Astrocyte of the spinal cord (primary cell): ENCODE results near the gene PXK.

Experiments
- DNase-seq: peaks from one replicate; pipeline ENCODE4 v3.0.0; 2011; ENCODE audit warnings: low read depth, low spot score
- H3K4me3 ChIP-seq: 2 replicates; pipeline ENCODE4 v1.5.1; 2011; ENCODE audit warnings: low read depth, mild to moderate bottlenecking, low read length, moderate library complexity
- CTCF ChIP-seq: IDR thresholded peaks from 2 replicates; pipeline ENCODE4 v1.5.1; 2012; ENCODE audit warnings: low read depth, mild to moderate bottlenecking, low read length, inconsistent platforms
- in situ Hi-C: cut with HindIII; loops from 2 replicates; pipeline ENCODE4 v1.10.0; 2017; ENCODE audit warnings: low sequenced_read_pairs

The PXK gene

DNA sequence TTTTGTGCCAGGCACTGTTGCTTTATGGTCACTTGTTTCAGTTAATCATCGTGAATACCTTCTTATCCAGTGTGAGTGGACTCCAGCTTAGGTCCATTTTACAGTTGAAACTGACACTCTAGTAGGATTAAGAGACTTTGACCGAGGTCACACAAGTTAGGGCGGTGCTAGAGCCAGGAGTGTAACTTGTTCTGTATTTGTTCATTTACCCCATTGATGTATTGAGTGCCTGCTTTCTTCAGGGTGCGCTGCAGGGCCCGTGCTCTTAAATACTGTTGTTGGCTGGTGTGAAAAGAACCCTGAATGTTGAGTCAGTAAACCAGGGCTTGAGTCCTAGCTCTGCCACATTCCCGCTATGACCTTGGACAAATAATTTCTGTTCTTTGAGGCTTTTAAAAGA lies 85.5 kb downstream of the PXK start:
- TF ChIP-seq CTCF: no peak
- H3K4me3 ChIP-seq: no peak overlapping the region
- in situ Hi-C loops: no loop called here
- no peak for DNase-seq

GRCh38 chr3:58419780-58420507 lies 87.3 kb downstream of the PXK start:
- no peak overlapping the region for H3K4me3 ChIP-seq
- peak; percentile 18 for DNase-seq
- TF ChIP-seq CTCF: no peak
- in situ Hi-C loops: no loop called here

DNA sequence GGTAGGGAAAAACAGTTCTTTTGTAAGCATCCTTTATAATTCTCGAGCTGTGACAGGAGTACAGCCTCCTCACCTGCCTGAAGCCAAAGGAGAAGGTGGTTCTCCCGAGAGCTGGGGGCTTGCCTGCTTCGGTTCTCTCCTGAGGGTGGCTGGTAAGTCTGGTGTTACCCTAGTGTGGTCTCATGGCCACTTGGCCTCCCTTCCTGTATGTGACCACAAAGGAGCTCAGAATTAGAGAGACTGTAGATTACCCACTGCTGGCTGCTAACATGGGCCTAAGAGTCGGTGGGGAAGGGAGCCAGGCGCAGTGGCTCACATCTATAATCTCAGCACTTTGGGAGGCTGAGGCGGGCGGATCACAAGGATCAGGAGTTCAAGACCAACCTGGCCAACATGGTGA lies 88.3 kb downstream of the PXK start:
- H3K4me3 ChIP-seq: no peak overlapping the region
- in situ Hi-C loops: no loop called here
- DNase-seq: no peak
- TF ChIP-seq CTCF: no peak

GRCh38 chr3:58422756-58423325 lies 90.1 kb downstream of the PXK start:
- peak; percentile 38 for TF ChIP-seq CTCF
- DNase-seq: peak; percentile 35
- H3K4me3 ChIP-seq: no peak overlapping the region
- in situ Hi-C loops: no loop called here

GRCh38 chr3:58424613-58425012 lies 91.9 kb downstream of the PXK start:
- TF ChIP-seq CTCF: no peak
- in situ Hi-C loops: no loop called here
- no peak for DNase-seq
- H3K4me3 ChIP-seq: no peak overlapping the region

GRCh38 chr3:58425782-58426181 lies 93.1 kb downstream of the PXK start:
- no peak for DNase-seq
- in situ Hi-C loops: no loop called here
- H3K4me3 ChIP-seq: no peak overlapping the region
- no peak for TF ChIP-seq CTCF
